HepG2 (cell line): ENCODE data around the gene SLC38A3. TPM values are rescaled to one million over a fixed set of nuclear protein-coding genes. Genes with fewer than 3 reads are reported as not detected.

ENCODE experiments used
- MED1 ChIP-seq: sonication (generic); formaldehyde crosslinking; IDR thresholded peaks from 2 replicates; pipeline ENCODE4 v1.4.0; 2020; ENCODE audit warnings: missing genetic modification reagents
- NFE2 ChIP-seq: sonication (generic); formaldehyde crosslinking; IDR thresholded peaks from 2 replicates; pipeline ENCODE4 v1.4.0; 2020; ENCODE audit warnings: missing genetic modification reagents
- NFYB ChIP-seq: sonication (generic); formaldehyde crosslinking; IDR thresholded peaks from 2 replicates; pipeline ENCODE4 v1.4.0; 2020; ENCODE audit warnings: missing genetic modification reagents
- RBFOX2 ChIP-seq: fragments of 200-400 bp; formaldehyde crosslinking; IDR thresholded peaks from 2 replicates; pipeline ENCODE4 v1.6.1; 2017; ENCODE audit warnings: low read depth, mild to moderate bottlenecking, low read length
- SNRNP70 ChIP-seq: fragments of 200-400 bp; formaldehyde crosslinking; IDR thresholded peaks from 2 replicates; pipeline ENCODE4 v1.6.1; 2017; ENCODE audit warnings: mild to moderate bottlenecking, low read depth, low read length, moderate library complexity
- ZNF556 ChIP-seq: sonication (generic); formaldehyde crosslinking; IDR thresholded peaks from 2 replicates; pipeline ENCODE4 v1.4.0; 2020; ENCODE audit warnings: mild to moderate bottlenecking, missing genetic modification reagents, borderline replicate concordance
- ZNF562 ChIP-seq: sonication (generic); formaldehyde crosslinking; IDR thresholded peaks from 2 replicates; pipeline ENCODE4 v1.8.0; 2022; ENCODE audit warnings: missing genetic modification reagents, borderline replicate concordance
- ZNF572 ChIP-seq: sonication (generic); formaldehyde crosslinking; IDR thresholded peaks from 2 replicates; pipeline ENCODE4 v1.5.1; 2020; ENCODE audit warnings: mild to moderate bottlenecking, missing genetic modification reagents
- ZNF660 ChIP-seq: sonication (generic); formaldehyde crosslinking; IDR thresholded peaks from 2 replicates; pipeline ENCODE4 v1.5.1; 2020; ENCODE audit warnings: mild to moderate bottlenecking, low read depth, missing genetic modification reagents, borderline replicate concordance
- ZNF775 ChIP-seq: sonication (generic); formaldehyde crosslinking; IDR thresholded peaks from 2 replicates; pipeline ENCODE4 v1.4.0; 2020; ENCODE audit warnings: missing genetic modification reagents, mild to moderate bottlenecking, moderate library complexity, borderline replicate concordance
- polyA plus RNA-seq, 8 experiments: library from polyadenylated mRNA; depleted of rRNA in 3 of 8; stranded (reverse) in 7 of 8; unstranded in 1 of 8; fragments of >200 nt; fragmentation: Illumina TruSeq in 4 of 8; extraction: Trizol in 4 of 8; gene quantifications; 2 replicates each; pipeline versions ENCODE4 v1.2.1 to v1.2.3, GENCODE V29; 2011 to 2016; ENCODE audit warnings: low read depth in 4 of 8, missing spikeins in 1 of 8, mixed read lengths in 1 of 8; ENCODE audit not compliant: insufficient read depth in 1 of 8
- total RNA-seq, 5 experiments: library from RNA; depleted of rRNA; stranded (reverse); fragments of >200 nt; fragmentation: Illumina TruSeq; extraction: Trizol; gene quantifications; 2 replicates each; pipeline ENCODE4 v1.2.3, GENCODE V29; 2016; ENCODE audit warnings: low read depth in 1 of 5
- TF ChIP-seq, protein P1 (sequence below): sonication (generic); formaldehyde crosslinking; IDR thresholded peaks from 2 replicates; pipeline ENCODE4 v1.4.0; 2020; ENCODE audit warnings: mild to moderate bottlenecking, low read depth, missing genetic modification reagents
- TF ChIP-seq, protein P2 (sequence below): sonication (generic); formaldehyde crosslinking; IDR thresholded peaks from 2 replicates; pipeline ENCODE4 v1.9.0; 2021; ENCODE audit warnings: missing genetic modification reagents, borderline replicate concordance
- TF ChIP-seq, protein P3 (sequence below): sonication (generic); formaldehyde crosslinking; IDR thresholded peaks from 2 replicates; pipeline ENCODE4 v1.5.0; 2020; ENCODE audit warnings: missing genetic modification reagents
- TF ChIP-seq, protein P4 (sequence below): sonication (generic); formaldehyde crosslinking; IDR thresholded peaks from 2 replicates; pipeline ENCODE4 v1.4.0; 2020; ENCODE audit warnings: missing genetic modification reagents
- TF ChIP-seq, protein P5 (sequence below): sonication (generic); formaldehyde crosslinking; IDR thresholded peaks from 2 replicates; pipeline ENCODE4 v1.4.0; 2020; ENCODE audit warnings: mild to moderate bottlenecking, missing genetic modification reagents
- TF ChIP-seq, protein P6 (sequence below): sonication (generic); formaldehyde crosslinking; IDR thresholded peaks from 2 replicates; pipeline ENCODE4 v1.4.0; 2020; ENCODE audit warnings: missing genetic modification reagents, borderline replicate concordance

Gene SLC38A3
- total and polyA plus RNA-seq, 2 of the 13 experiments (the other 11 are each of a cell fraction or from before 2014, with no cell fraction given): 29.8 to 164 TPM

DNA sequence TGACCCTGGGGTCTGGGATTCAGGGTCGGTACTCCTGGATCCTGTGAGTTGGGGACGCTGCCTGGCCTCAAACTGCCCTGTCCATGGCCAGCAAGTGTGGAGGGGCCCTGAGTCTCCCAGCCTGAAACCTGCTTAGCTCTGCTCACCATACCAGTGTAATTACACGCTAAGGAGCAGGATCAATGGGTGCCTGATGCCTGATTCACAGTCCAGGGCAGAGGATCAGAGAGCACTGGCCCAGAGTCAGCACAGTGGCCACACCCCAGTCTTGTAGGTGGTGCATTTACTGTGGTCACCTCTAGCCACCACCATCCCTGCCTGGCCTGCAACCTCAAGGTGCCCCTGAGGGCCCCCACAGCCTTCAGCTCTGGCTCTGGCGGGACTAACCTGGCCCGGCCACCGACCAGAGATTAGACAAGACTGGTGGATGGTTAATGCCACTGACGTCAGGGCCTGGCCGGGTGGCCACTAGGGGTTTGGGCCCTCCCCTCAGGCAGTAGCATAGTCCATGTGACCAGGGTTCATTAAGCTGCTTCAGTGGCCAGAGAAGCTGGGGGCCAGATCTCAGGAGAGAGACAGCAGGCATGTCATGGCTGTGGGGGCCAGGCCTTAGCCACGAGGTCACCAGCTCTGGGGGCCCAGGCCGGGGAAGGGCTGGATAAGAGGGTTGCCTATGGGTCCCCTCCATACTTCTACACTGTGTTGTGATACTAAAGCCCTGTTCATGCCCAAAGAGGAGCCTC is 3.3 kb upstream of the SLC38A3 start (continued):
- TF ChIP-seq, protein P1, sequence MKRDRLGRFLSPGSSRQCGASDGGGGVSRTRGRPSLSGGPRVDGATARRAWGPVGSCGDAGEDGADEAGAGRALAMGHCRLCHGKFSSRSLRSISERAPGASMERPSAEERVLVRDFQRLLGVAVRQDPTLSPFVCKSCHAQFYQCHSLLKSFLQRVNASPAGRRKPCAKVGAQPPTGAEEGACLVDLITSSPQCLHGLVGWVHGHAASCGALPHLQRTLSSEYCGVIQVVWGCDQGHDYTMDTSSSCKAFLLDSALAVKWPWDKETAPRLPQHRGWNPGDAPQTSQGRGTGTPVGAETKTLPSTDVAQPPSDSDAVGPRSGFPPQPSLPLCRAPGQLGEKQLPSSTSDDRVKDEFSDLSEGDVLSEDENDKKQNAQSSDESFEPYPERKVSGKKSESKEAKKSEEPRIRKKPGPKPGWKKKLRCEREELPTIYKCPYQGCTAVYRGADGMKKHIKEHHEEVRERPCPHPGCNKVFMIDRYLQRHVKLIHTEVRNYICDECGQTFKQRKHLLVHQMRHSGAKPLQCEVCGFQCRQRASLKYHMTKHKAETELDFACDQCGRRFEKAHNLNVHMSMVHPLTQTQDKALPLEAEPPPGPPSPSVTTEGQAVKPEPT (CRISPR knock-in tag): no peak
- TF ChIP-seq, protein P2, sequence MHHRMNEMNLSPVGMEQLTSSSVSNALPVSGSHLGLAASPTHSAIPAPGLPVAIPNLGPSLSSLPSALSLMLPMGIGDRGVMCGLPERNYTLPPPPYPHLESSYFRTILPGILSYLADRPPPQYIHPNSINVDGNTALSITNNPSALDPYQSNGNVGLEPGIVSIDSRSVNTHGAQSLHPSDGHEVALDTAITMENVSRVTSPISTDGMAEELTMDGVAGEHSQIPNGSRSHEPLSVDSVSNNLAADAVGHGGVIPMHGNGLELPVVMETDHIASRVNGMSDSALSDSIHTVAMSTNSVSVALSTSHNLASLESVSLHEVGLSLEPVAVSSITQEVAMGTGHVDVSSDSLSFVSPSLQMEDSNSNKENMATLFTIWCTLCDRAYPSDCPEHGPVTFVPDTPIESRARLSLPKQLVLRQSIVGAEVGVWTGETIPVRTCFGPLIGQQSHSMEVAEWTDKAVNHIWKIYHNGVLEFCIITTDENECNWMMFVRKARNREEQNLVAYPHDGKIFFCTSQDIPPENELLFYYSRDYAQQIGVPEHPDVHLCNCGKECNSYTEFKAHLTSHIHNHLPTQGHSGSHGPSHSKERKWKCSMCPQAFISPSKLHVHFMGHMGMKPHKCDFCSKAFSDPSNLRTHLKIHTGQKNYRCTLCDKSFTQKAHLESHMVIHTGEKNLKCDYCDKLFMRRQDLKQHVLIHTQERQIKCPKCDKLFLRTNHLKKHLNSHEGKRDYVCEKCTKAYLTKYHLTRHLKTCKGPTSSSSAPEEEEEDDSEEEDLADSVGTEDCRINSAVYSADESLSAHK (CRISPR knock-in tag): no peak
- TF ChIP-seq, protein P3, sequence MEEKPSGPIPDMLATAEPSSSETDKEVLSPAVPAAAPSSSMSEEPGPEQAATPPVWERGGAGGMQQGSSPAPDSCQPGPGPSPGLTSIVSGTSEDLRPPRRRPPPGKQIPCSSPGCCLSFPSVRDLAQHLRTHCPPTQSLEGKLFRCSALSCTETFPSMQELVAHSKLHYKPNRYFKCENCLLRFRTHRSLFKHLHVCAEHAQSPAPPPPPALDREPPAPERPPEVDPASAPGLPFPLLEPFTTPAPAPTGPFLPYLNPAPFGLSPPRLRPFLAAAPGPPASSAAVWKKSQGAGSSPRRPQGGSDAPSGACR (CRISPR knock-in tag): no peak
- no peak for TF ChIP-seq ZNF775
- TF ChIP-seq, protein P4, sequence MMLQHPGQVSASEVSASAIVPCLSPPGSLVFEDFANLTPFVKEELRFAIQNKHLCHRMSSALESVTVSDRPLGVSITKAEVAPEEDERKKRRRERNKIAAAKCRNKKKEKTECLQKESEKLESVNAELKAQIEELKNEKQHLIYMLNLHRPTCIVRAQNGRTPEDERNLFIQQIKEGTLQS (CRISPR knock-in tag): no peak
- no peak for TF ChIP-seq NFE2 (CRISPR knock-in tag)
- TF ChIP-seq, protein P5, sequence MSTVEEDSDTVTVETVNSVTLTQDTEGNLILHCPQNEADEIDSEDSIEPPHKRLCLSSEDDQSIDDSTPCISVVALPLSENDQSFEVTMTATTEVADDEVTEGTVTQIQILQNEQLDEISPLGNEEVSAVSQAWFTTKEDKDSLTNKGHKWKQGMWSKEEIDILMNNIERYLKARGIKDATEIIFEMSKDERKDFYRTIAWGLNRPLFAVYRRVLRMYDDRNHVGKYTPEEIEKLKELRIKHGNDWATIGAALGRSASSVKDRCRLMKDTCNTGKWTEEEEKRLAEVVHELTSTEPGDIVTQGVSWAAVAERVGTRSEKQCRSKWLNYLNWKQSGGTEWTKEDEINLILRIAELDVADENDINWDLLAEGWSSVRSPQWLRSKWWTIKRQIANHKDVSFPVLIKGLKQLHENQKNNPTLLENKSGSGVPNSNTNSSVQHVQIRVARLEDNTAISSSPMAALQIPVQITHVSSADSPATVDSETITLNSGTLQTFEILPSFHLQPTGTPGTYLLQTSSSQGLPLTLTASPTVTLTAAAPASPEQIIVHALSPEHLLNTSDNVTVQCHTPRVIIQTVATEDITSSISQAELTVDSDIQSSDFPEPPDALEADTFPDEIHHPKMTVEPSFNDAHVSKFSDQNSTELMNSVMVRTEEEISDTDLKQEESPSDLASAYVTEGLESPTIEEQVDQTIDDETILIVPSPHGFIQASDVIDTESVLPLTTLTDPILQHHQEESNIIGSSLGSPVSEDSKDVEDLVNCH (CRISPR knock-in tag): no peak
- no peak for TF ChIP-seq NFYB (CRISPR knock-in tag)
- TF ChIP-seq, protein P6, sequence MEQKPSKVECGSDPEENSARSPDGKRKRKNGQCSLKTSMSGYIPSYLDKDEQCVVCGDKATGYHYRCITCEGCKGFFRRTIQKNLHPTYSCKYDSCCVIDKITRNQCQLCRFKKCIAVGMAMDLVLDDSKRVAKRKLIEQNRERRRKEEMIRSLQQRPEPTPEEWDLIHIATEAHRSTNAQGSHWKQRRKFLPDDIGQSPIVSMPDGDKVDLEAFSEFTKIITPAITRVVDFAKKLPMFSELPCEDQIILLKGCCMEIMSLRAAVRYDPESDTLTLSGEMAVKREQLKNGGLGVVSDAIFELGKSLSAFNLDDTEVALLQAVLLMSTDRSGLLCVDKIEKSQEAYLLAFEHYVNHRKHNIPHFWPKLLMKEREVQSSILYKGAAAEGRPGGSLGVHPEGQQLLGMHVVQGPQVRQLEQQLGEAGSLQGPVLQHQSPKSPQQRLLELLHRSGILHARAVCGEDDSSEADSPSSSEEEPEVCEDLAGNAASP: 0 out of 2 replicates have a peak, but pooled peaks have one; percentile 11
- TF ChIP-seq SNRNP70: no peak
- no peak for TF ChIP-seq ZNF556 (CRISPR knock-in tag)
- TF ChIP-seq ZNF562 (CRISPR knock-in tag): no peak
- peak; percentile 83 for TF ChIP-seq MED1 (CRISPR knock-in tag)
- TF ChIP-seq ZNF660 (CRISPR knock-in tag): no peak
- 0 out of 2 replicates have a peak, but pooled peaks have one; percentile 9 for TF ChIP-seq ZNF572 (CRISPR knock-in tag)
- TF ChIP-seq RBFOX2: peak; percentile 79
